PC-9 (cell line): ENCODE results near the gene SPEM2.

Source experiments
- EZH2 ChIP-seq: fragments of 200-600 bp; sonication (generic); IDR thresholded peaks from 2 replicates; pipeline ENCODE4 v1.8.0; 2017; ENCODE audit warnings: antibody characterized with exemption, low read depth
- TF ChIP-seq, protein P1 (sequence below): fragments of 200-600 bp; sonication (generic); conservative IDR thresholded peaks from 2 replicates; pipeline ENCODE4 v1.6.1; 2017; ENCODE audit warnings: mixed run types, antibody characterized with exemption, mild to moderate bottlenecking, moderate library complexity

DNA sequence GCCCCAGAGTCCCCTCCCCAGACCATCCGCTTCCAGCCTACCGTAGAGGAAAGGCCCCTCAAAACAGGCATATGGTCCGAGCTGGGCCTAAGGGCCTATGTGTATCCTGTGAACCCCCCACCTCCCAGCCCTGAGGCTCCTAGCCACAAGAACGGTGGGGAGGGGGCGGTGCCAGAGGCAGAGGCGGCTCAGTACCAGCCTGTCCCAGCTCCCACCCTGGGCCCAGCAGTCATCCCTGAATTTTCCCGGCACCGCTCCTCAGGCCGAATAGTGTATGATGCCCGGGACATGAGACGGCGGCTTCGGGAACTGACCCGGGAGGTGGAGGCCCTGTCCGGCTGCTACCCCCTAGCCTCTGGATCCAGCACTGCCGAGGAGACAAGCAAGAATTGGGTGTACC is 4.2 kb upstream of the SPEM2 start:
- TF ChIP-seq, protein P1, sequence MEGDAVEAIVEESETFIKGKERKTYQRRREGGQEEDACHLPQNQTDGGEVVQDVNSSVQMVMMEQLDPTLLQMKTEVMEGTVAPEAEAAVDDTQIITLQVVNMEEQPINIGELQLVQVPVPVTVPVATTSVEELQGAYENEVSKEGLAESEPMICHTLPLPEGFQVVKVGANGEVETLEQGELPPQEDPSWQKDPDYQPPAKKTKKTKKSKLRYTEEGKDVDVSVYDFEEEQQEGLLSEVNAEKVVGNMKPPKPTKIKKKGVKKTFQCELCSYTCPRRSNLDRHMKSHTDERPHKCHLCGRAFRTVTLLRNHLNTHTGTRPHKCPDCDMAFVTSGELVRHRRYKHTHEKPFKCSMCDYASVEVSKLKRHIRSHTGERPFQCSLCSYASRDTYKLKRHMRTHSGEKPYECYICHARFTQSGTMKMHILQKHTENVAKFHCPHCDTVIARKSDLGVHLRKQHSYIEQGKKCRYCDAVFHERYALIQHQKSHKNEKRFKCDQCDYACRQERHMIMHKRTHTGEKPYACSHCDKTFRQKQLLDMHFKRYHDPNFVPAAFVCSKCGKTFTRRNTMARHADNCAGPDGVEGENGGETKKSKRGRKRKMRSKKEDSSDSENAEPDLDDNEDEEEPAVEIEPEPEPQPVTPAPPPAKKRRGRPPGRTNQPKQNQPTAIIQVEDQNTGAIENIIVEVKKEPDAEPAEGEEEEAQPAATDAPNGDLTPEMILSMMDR: no peak
- TF ChIP-seq EZH2: no peak
